Myocyte (in vitro differentiated cells): ENCODE results near the gene TM4SF1. TPM values are rescaled to one million over a fixed set of nuclear protein-coding genes. Genes with fewer than 3 reads are reported as not detected.
"Not testable (repeated sequence)": the region's sequence is repeated elsewhere in the genome, so short reads cannot be mapped to it uniquely, and the experiment has no call there.

Experiments
- DNase-seq: peaks from one replicate; pipeline ENCODE4 v3.0.0-alpha.2; 2012; ENCODE audit warnings: low read depth
- total RNA-seq: library from RNA; depleted of rRNA; stranded (reverse); fragments of >200 nt; gene quantifications from 2 replicates; pipeline ENCODE4 v1.2.3, GENCODE V29; 2014

The TM4SF1 gene
- total RNA-seq, 1 donor from 2014 or later = 68.9 TPM

DNA sequence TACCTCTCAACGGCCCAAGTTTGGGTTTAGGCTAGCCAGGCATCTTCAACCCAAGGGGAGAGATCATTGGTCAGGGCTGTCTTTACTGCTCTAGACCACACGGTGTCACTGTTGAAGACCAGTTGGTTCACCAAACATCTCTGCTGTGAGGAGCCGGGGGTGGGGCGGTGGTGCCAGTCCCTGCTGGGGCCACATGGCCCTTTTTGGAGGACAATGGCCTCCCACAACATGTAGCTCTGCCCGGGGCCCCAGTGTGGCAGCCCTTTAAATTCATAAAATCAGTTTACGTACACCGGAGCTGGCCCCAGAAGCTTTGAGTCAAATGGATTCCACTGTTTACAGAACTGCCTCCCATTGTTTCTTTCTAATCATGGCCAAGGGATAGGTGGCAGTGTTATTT is 24.9 kb downstream of the TM4SF1 start:
- DNase-seq = peak; percentile 66

DNA sequence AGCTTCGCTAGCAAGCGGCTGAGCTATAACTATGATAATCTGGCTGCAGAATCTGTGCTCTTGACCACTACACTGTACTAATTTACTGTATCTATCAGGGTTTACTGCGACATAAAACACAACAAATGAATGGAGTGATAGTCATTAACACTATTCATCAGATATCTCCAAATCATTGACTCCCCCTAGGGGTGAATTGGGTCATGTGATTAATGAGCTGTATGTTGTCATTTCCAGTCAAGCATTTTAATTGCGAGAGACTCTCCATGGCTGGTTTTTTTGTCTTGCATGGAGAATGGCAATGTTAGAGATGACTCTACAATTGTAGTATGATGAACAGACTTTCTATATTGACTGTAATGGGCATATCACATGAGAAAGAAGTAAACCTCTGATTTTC is 33.5 kb downstream of the TM4SF1 start:
- DNase-seq = no peak

- DNase-seq = peak; percentile 36
These were observed 34.8 kb downstream of the TM4SF1 start for GRCh38 chr3:149342413-149343380.

- peak; percentile 35 for DNase-seq
These were observed 37.0 kb downstream of the TM4SF1 start for GRCh38 chr3:149340310-149340933.

DNA sequence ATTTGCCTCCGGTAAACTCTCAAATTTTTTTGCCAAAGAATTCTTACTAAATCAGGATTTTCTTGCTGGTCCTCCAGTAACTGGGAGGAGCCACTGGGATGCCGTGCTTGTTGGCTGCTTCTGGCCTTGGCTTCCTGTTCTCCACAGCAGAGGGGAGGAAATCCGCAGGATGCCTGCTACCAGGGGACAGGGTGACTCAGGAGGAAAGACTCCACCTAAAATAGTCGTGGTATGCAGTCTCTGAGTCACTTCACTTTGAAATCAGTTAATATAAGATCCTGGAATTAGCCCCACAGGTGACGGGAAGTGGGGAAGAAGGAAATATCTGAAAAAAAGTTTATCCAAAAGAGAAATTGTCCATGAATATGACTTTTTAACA is 37.5 kb downstream of the TM4SF1 start:
- DNase-seq = peak; percentile 96

DNA sequence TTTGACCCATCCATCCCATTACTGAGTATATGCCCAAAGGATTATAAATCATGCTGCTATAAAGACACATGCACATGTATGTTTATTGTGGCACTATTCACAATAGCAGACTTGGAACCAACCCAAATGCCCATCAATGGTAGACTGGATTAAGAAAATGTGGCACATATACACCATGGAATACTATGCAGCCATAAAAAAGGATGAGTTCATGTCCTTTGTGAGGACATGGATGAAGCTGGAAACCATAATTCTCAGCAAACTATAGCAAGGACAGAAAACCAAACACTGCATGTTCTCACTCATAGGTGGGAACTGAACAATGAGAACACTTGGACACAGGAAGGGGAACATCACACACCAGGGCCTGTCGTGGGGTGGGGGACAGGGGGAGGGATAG is 40.0 kb downstream of the TM4SF1 start:
- not testable (repeated sequence) for DNase-seq

- DNase-seq = no peak
These were observed 40.5 kb downstream of the TM4SF1 start for GRCh38 chr3:149336925-149337324.

DNA sequence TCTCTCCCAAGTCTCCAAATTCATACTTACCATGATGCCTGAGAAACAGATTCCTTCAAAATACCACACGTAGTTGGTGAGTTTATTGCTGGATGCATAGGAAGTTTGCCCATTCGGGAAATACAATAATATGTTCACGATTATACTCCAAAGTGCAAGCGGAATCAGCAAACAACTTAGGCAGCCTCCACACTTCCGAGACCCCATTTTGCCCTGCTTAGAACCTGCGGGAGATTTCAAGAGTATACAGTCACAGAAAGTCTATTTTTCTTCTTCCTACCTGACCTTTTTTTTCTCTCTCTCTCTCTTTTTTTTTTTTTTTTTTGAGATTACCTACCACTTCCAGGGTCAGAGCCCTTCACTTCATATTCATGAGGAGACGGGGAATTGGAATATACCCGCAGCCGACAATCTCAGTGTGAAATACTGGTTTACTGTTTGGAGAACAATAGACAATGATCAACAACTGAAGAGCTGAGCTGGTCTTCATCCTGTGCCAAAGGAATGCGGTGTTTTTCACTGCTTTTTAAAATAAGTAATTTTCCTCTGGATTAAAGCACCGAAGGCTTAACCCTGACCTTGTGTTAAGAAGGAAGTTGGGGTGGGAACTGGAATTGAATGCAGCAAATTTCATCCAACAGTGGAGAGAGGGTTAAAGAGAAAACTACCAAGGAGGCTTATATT is 44.1 kb downstream of the TM4SF1 start, which contains the start of gene TM4SF18:
Gene TM4SF18 (minus strand): TSS at position 461 of the 684 bp plus-strand sequence. CDS start 254 bp downstream, at position 207.
- no peak for DNase-seq

DNA sequence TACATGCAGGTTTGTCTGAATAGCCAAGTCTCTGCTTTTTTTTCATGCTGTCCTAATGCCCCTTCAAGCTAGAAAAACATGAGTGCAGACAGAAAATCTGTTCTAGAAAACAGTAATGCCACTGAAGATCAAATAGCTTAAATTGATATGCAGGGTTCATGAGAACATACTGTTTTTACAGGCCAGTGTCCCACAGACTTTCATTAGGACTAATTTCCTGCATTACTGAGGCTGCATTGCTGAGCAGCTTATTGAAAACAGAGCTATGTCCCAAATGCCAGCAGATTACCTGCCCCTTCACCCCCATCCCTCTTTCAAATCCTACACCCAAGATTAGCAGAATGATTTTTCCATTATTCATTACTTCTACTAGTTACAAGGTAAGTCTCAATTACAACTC is 44.7 kb downstream of the TM4SF1 start:
- DNase-seq = no peak

DNA sequence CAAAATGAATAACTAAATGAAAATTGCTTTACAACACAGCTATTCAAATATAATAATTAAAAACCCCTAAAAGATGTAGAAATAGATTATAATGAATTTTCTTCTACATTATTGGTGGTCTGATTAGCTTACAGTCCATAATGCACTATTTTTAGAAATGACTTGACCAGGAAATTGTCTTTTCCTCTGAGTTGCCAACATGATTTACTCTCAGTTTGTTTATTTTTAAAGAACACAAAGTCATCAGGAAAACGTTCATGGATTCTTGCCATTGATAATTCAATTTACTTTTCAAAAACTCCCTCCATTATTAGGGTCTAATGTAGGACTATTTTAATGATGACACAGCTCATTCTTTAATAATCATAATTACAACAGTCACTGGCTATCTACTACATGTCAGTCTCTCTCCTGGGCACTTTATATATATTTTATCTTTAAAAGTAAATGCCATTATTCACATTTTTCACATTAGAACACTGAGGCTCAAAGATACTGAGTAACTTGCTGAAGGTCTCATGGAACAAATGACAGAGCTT is 45.2 kb downstream of the TM4SF1 start:
- DNase-seq = no peak

DNA sequence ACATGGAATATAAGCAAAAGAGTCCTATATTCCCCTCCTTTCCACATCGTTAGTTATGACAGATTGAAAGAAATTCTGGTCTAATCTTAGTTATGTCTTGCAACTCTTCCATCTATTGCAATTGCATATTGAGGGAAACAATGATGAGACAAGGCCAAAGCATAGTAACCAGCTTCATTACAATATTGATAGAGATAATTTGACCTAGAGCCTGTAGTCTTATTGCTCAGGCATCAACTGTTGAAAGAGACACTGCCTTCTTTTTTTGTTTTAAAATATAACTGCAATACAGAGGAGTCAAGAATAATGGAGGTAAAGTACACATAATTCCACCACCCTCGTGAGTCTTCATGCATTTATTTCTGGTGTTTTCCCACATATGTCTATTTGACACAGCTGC is 46.1 kb downstream of the TM4SF1 start:
- no peak for DNase-seq

DNA sequence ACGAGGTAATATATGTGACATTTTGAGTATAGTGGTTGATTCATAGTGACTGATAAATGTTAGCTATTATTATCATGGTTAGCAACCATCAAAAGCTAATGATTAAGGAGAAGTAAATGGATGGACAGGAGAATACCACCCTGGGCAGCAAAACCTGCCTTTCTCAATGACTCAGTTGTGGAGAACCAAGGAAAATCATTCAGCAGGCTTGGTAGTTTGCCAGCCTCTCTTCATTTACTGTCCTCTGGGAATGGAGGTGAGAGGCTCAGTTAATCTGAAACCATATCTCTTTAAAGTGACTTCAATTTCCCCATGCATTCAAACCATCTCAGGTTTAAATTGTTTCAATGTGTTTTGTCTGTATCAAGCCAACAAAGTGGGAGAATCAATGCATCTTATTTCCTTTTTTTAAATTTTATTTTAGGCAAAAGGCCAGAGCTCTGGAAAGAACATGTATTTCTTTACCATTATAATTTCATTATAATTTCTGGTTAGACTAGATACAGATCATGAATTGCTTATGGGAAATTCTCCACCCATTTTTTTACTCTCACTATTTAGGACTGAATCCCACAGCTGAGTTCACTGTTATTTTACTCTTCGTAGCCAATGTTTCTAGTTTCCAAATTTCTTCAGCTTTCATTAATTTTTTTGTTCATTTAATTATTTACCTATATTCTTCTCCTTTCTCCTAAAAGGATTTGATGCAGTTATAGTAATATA is 46.7 kb downstream of the TM4SF1 start:
- no peak for DNase-seq

GRCh38 chr3:149327156-149327555 is 50.3 kb downstream of the TM4SF1 start:
- no peak for DNase-seq

- no peak for DNase-seq
These were observed 51.9 kb downstream of the TM4SF1 start for GRCh38 chr3:149325581-149325980.

DNA sequence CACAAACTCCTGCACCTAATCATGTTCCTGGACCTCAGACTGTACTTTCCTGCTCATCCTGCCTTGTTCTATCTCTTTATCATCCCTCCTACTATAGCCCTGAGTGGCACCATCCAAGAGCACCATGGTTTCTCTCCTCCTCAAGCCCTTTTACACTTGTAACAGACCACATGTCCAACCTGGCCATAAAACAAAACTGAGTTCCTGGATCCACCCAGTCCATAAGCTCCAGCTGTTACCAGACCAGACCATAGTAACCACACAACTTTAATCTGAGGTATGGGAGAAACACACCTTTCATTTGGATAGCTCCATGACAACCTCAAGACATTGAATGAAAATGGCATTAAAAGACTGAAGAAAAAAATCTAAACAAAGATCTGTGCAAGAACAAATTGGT is 53.1 kb downstream of the TM4SF1 start:
- no peak for DNase-seq

- no peak for DNase-seq
These were observed 55.8 kb downstream of the TM4SF1 start for GRCh38 chr3:149321640-149322039.

GRCh38 chr3:149321136-149321535 is 56.3 kb downstream of the TM4SF1 start:
- DNase-seq = no peak

DNA sequence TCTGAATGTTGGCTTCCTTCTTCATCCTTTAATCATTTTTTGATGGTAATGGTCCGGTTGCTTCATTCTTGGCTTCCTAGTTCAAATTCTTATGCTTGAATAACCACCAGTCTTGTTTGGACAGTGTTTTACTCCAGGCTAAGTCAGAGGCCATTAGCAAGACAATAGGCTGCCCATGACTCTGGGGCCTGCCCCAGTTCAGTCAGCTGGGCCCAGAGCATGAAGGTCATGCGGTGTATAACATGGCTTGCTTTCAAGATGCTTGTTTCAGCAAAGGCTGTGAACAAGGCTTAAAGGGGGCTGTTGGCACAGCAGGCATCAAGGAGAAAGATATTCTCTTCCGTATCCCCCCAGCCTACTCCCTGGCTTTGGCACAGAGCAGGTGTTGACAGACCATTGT is 57.7 kb downstream of the TM4SF1 start:
- no peak for DNase-seq
